Right cardiac atrium (tissue), 5 donors: ENCODE results near the gene NME8. TPM values are rescaled to one million over a fixed set of nuclear protein-coding genes. Genes with fewer than 3 reads are reported as not detected.

Experiments
- ATAC-seq, 2 donors: fragments of 200-7000 bp; cut with Tn5 transposase; one replicate each; pipeline versions ENCODE4 v1.8.0 to v1.9.1; 2020; ENCODE audit warnings: moderate library complexity in 2 of 2, mild to moderate bottlenecking in 1 of 2
- DNase-seq, 3 donors: peaks; one replicate each; pipeline ENCODE4 v3.0.0-alpha.2; 2020
- H3K27ac ChIP-seq: one replicate; pipeline ENCODE4 v1.5.1; 2013; ENCODE audit warnings: mild to moderate bottlenecking, low read length, control low read depth, moderate library complexity
- H3K27me3 ChIP-seq: one replicate; pipeline ENCODE4 v1.6.1; 2013; ENCODE audit not compliant: control insufficient read depth, insufficient read depth
- H3K4me1 ChIP-seq: one replicate; pipeline ENCODE4 v1.6.1; 2013; ENCODE audit warnings: low read length; ENCODE audit not compliant: control insufficient read depth, insufficient read depth
- H3K4me3 ChIP-seq: one replicate; pipeline ENCODE4 v1.5.1; 2013; ENCODE audit warnings: low read length, control low read depth
- H3K9me3 ChIP-seq: one replicate; pipeline ENCODE4 v1.6.1; 2013; ENCODE audit warnings: low read length; ENCODE audit not compliant: control insufficient read depth
- WGBS: extraction: QIAGEN DNeasy Blood & Tissue Kit; methylation state at CpG from one replicate; pipeline ENCODE4 v1.1.7; 2013; 5-methylcytosine and 5-hydroxymethylcytosine counted together
- intact Hi-C, 4 donors: fragments of 100-400 bp; cut with DNase I; formaldehyde crosslinking; loops; one replicate each; pipeline versions ENCODE4 v1.11.0 to v1.14.0; 2022 to 2023
- polyA plus RNA-seq: library from polyadenylated mRNA; stranded (reverse); fragments of 200-250 nt; gene quantifications from one replicate; pipeline ENCODE4 v1.2.3, GENCODE V29; 2013
- total RNA-seq, 4 donors: library from RNA; stranded (reverse); fragmentation: NEBNext Ultra II Directional; extraction: Animal tissue kit (Norgen Biotek cat#: 25700); gene quantifications; one replicate each; pipeline ENCODE4 v1.2.1, GENCODE V29; 2021
- donor health status: healthy with polysubstance abuse.
- donor health status: DM: no; HTN: yes; CAD: no.
- donor health status: DM: no; HTN: no; CAD: no.
- donor health status: DM: no; HTN: yes; CAD: no; lungs with severe emphysema.
- donor health status: DM: yes; HTN: yes; CAD: no.

Gene NME8
- total and polyA plus RNA-seq, 5 donors = not detected

DNA sequence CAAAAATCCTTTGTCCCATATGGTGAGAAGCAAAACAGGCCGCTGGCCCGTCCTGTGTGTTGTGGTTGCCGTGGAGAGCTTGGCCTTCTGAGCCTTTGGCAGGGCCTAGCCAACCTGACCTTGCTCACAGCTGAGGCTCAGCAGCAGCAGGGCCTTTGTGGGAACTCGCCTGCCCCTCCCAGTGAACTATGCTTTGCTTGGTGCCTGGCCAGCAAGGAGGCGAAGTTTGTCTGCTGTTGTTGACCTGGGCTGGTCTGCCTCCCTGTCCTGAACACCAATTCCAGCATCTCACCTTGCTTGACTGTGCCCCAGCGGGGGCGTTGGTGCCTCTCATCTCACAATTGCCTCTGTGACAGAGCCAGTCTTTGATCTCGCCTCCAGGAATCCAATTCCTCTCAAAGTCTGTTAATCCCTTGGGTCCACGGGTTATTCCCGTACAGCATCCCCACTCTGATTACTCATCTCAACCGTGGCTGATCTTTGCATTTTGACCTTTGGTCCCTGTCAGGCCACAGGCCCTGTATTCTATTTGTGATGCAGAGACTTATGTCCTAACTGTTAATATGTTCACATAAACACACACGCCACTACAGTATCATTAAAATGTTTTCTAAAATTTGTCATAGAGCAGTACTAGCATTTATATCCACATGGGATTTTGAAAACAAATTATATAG is 94.7 kb downstream of the NME8 start:
- peaks cover 6% of the 10 kb centered on the region for H3K4me1 ChIP-seq
- no peak overlapping the region for H3K4me3 ChIP-seq
- ATAC-seq (peak; percentile 95 to 98), DNase-seq (peak; percentile 77 to 90 (median 87))
- intact Hi-C loops = no loop called here
- 48% methylated on average over 12 of the region's 12 CpGs for WGBS
- H3K27ac ChIP-seq = no peak overlapping the region
- no peaks in the 10 kb centered on the region for H3K27me3 ChIP-seq
- no peaks in the 10 kb centered on the region for H3K9me3 ChIP-seq

DNA sequence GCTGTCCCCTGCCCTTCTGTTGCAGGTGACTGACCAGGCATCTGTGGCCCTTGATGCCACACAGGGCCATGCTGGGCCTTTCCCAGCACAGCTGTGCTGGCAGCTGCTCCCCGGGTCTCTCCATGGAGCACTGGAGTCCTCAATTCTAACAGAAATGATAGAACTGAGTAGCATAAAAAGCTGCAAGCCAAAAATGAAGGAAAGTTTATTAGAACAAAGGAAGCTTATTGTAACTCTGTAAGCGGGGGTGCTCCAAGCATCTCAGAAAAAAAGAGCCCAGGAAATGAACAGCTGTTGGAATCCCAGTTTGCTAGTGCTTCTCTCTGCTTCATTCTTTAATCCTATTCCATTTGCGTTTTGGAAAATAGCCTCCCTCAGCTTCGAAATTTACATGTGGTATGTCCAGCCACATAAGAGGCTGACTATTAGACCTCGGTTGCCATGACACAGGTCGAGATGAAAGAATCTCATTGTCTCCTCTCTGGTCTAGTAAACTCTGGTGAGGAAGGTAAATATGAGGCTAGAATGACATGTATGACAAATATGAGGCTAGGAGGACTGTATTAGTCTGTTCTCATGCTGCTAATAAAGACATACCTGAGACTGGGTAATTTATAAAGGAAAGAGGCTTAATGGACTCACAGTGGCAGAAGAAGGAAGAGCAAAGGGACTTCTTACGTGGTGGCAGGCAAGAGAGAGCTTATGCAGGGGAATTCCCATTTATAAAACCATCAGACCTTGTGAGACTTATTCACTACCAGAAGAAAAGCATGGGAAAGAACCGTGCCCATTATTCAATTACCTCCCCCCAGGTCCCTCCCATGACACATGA is 95.7 kb downstream of the NME8 start:
- intact Hi-C loops = no loop called here

DNA sequence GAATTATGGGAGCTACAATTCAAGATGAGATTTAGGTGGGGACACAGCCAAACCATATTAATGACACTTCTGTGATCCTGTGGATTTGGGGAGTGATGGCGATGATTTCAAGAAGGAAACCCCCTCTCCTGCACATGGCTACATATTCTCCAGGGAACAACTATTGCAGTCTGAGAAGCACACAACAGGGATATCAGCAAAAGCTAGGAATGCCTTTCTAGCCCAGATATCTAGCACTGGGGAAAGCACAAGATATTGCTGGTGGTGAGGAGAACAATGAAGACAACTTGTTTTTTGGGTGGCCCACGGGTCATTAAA is 96.3 kb downstream of the NME8 start:
- no peak for DNase-seq
- H3K9me3 ChIP-seq = no peaks in the 10 kb centered on the region
- intact Hi-C loops = no loop called here
- peaks cover 6% of the 10 kb centered on the region for H3K4me1 ChIP-seq
- H3K4me3 ChIP-seq = no peak overlapping the region
- no peak for ATAC-seq
- H3K27ac ChIP-seq = no peak overlapping the region
- 66% methylated on average over 2 of the region's 2 CpGs for WGBS
- no peaks in the 10 kb centered on the region for H3K27me3 ChIP-seq

More for the DNA sequence above, 95.7 kb downstream of the NME8 start:
- WGBS = 66% methylated on average over 8 of the region's 8 CpGs
- no peak overlapping the region for H3K4me3 ChIP-seq
- peak in 1 of 3 donors; percentile 36 for DNase-seq
- peak overlapping the region; percentile 56 for H3K27ac ChIP-seq
- peaks cover 6% of the 10 kb centered on the region for H3K4me1 ChIP-seq
- peak; percentile 9 to 29 for ATAC-seq
- H3K27me3 ChIP-seq = no peaks in the 10 kb centered on the region
- no peaks in the 10 kb centered on the region for H3K9me3 ChIP-seq

DNA sequence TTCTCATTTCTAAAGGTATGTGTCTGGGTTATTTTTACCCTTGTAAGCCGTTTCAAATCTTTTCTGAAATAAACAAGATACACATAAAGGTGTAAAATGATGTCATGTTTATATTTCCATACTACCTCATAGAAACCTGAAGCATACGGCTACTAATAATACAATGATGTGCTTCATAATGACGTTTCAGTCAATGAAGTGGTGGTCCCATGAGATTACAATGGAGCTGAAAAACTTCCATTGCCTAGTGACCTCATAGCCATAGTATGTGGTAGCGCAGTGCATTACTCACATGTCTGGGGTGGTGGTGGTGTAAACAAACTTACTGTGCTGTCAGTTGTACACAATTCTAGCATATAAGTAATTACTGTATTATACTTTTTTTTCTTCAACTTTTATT is 96.9 kb downstream of the NME8 start:
- H3K27ac ChIP-seq = no peak overlapping the region
- peaks cover 6% of the 10 kb centered on the region for H3K4me1 ChIP-seq
- intact Hi-C loops = no loop called here
- H3K27me3 ChIP-seq = no peaks in the 10 kb centered on the region
- no peak overlapping the region for H3K4me3 ChIP-seq
- 68% methylated on average over 4 of the region's 4 CpGs for WGBS
- no peak for ATAC-seq
- DNase-seq = no peak
- no peaks in the 10 kb centered on the region for H3K9me3 ChIP-seq

DNA sequence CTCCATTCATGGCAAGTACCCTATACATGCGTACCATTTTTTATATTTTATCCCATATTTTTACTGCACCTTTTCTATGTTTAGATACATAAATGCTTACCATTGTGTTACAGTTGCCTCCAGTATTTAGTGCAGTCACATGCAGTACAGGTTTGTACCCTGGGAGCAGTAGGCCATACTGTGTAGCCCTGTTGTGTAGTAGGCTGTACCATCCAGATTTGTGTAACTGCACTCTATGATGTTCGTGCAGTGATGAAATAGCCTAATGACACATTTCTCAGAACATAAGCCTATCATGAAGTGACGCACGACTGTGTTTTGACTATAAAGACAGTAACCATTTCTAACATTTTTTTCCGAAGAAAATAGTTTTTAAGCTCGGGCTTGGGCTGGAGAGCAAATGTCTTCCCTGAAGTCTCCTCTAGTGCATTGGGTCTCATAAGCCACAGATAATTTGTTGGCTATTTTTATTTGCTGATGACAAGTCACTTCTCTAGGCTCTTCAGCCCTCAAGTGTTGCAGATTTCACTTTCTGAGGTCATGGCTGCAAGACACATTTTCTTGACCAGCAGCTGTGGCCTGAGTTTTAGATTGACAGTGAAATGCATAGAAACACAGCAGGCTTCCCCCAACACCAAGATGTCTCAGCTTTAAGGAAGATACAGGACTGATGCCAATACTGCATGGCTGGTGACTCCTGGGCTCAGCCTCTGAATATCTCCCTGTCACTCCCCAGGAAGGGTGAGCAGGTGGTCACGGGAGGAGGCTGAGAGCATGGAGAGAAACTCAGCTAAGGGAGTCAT is 98.9 kb downstream of the NME8 start:
- Histone ChIP-seq H3K27me3 (no peaks in the 10 kb centered on the region), H3K4me1 (peaks cover 6% of the 10 kb centered on the region), H3K4me3 (no peak overlapping the region), H3K9me3 (no peaks in the 10 kb centered on the region), H3K27ac (no peak overlapping the region)
- intact Hi-C loops = no loop called here
- WGBS = 71% methylated on average over 7 of the region's 7 CpGs
- ATAC-seq = peak in 1 of 2 donors; percentile 8
- DNase-seq = no peak

DNA sequence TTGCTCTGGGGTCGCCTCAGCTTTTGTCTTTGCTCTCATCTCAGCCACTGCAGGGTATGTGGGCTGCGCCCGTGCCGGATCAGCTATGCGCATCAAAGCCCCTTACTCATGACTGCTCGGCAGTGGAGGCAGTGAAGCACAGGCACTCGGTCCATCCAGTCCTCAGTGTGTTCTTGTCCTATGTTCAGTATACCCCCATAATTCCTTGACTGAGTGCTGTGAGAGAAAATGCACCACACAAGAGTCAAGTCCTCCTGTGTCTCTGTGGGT is 99.5 kb downstream of the NME8 start:
- Histone ChIP-seq H3K27ac (no peak overlapping the region), H3K4me3 (no peak overlapping the region), H3K27me3 (no peaks in the 10 kb centered on the region), H3K9me3 (no peaks in the 10 kb centered on the region), H3K4me1 (peaks cover 5% of the 10 kb centered on the region)
- intact Hi-C loops = no loop called here
- WGBS = 82% methylated on average over 7 of the region's 7 CpGs
- DNase-seq = no peak
- no peak for ATAC-seq

Other genes starting within 250 kb of the NME8 start
- gene GPR141, start 164.8 kb upstream of the NME8 start, total RNA-seq = under 1 TPM in 2 of 4 donors, not detected in 2; 0.66 to 0.79 TPM
- not detected for gene GPR141, start 164.8 kb upstream of the NME8 start, polyA plus RNA-seq
- 1 to 10 TPM; 2.2 to 3.8 (median 3.6) TPM for gene SFRP4, start 68.2 kb downstream of the NME8 start, total RNA-seq
- gene SFRP4, start 68.2 kb downstream of the NME8 start, polyA plus RNA-seq = 2.2 TPM
- 10 to 100 TPM; 19.7 to 24.0 (median 22.9) TPM for gene EPDR1, start 72.0 kb downstream of the NME8 start, total RNA-seq
- 13.9 TPM for gene EPDR1, start 72.0 kb downstream of the NME8 start, polyA plus RNA-seq